ENCODE results near the gene POLR1G.
A peak's percentile ranks its signal among the peaks of the same experiment; 100 is the strongest.
"Not testable (repeated sequence)": the region's sequence is repeated elsewhere in the genome, so short reads cannot be mapped to it uniquely, and the experiment has no call there.

POLR1G gene

DNA sequence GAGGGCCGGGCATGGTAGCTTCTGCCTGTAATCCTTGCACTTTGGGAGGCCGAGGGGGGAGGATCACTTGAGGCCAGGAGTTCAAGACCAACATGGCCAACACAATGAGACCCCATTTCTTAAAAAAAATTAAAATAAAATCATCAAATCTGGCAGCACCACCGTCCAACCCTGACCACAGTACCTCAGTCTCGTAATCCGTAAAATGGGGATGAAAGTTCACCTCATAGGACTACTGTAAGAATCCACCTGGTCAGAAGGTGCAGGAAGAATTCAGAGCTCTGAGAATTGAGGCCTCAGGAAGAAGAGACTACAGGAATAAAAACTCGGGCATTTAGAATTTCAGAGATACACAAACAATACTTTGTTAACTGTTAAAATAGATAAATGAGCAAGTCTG, 4.6 kb upstream of the POLR1G start:
- no peak for DNase-seq

DNA sequence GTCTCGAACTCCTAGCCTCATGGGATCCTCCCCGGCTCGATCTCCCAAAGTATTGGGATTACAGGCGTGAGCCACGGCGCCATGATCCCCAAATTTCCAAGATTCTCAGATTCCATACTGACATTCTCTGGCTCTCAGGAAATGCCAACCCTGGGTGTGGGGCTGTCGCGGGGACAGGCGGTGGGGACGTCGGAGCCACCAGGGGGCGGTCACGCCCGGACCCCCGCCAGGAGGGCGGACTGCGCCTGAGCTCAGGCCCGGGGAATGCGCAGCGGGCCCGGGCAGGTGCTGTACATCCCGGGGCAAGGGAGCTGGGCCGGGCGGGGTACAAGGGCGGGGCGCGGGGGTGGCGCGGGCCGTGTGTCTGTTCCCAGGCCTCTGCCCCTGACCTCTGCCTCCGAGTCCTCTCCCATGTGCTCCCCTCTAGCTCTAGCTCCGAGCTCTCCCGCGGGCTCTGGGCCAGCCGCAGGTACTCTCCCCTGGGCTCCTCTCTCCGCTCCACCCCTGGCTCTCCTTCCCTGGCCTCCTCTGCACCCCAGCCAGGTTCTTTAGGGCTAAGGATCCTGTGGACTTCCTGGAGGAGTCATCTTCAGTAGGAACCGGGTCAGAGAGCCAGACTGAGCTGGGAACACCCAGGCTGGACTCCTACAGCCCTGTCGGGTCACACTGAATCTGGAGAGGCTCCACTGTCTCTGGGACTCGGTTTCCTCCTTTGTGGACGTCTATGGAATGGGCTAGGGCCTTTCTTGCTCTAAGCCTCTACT, 4.0 kb upstream of the POLR1G start:
- no peak for DNase-seq

DNA sequence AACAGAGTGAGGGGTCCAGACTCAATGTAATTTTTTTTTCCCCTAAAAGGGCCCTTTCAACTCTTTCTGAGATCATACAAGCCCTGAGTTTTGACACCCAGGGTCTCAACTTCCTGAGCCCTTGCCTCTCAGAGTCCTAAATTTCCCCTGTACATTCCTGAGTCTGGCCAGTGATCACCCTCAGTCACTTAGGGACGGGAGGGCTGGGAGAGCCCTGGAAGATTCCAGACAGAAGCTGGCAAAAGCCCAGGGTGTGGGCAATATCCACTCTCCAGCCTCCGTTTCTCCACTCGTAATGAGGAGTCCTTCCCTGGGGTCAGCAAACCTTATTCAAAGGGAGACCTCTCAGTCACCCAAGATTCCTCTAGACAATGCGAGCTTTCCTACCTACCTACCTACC, 3.2 kb upstream of the POLR1G start:
- no peak for DNase-seq

DNA sequence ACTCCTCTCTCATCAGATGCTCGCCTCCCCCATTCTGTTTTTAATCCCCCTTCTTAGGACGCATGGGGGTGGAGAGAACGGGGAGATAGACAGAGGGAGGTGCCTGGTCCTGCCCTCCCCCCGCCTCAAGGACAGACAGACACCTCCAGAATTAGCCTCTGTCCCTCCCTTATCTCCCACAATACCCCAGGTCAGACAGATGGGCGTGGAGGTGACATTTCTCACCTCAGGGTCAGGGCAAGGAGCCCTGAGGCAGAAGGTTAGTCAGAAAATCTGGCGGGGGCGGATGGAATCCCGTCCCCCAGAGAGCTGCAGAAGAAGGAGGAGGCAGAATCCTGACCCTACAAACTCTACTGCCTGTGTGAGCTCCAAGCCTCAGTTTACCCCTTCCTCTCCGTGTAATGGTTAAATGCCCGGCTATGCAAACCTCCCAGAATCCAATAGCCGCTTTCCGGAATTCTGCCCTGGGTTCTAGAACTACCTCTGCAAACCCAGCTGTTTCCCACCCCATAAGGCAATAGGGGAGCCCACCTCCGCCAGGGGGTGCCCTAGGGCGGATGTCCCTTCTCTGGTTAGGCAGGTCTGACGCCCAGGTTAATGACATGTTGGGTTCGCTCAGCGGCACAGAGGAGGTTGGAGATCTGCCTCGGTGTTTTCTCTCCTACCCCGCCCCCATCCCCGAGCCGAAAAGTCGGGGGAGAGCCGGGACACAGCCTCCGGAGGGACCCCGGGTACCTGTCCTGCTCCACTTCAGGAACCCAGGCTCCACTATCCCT, 2.5 kb upstream of the POLR1G start:
- DNase-seq = no peak

DNA sequence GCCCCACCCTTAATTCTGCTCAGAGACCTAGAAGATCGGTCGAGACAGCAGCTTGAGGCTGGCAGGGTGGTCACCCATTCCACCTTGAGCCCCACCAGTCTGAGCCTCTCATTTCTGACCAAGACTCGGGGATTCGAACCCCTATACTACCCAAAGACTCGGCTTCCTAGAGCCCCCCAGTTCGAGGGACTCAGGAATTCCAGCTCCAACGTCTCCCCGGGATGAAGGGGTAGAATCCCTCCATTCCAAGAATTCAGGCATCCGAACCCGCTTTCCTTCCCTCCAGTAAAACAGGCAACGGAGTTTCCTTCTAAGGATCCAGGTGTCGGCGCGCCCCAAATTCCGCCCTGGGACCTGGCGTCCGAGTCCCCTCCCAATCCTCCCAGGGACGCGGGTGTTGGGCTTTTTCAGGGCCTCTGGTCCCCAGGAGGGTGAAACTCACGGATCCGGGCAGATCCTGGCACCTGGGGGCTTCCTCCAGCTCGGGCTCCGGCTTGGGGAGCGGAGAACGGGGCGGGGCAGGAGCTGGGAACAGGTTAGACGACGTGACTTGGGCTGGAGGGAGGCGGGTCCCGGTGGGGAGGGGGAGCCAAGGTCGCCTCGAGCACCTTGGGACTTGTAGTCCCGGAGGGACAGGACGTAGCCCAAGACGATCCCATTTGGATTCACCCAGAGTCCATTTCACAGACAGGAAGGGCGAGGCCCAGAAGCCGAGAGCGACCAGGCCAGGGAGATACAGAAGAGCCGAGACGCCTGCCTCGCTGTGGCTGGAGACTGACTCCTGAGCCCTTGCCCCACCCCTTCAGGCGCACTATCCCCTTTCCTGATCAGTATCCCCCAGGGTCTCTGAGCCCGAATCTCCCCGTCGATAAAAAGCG, 1.6 kb upstream of the POLR1G start, which contains the start of gene PPP1R13L:
Gene PPP1R13L, minus strand, starts transcription at position 513 of the 878 bp plus-strand sequence. CDS start 6,751 bp downstream, outside the sequence.
- DNase-seq = peak; percentile 19

DNA sequence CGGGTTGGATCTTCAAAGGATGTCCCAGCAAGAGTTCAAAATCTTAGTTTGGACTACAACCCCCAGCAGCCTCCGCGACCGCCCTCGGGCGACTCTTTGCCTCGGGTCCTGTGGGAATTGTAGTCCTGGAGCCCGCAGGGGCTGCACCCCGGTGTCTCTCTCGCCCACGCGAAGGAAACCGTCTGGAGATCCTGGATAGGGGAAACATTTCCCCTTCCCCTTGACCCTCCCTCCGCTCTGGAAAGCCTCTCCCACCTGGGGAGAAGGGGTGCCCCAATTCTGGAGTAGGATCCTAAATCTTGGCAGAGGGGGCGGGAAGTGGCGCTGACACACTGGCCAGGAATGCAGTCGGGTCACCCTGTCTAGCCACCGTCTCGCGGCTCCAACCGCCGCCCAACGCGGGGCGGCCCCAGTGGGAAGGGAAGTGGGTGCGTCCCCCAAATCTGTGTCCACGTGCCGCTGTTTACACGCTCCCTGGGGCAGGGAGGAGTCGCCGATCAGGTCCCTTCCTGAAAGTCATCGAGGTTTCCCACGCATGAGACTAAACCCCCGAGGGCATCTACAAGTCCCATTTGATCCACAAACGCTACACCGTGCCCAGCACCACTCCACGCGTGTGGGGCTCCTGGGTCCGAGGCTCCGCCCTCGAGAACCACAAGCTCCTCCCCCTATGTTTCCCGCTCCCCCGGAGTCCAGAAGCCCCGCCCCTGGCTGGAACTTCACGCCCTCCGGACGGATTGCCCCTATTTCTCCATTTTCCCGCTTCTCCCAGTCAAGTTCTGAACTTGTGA, 814 bp upstream of the POLR1G start:
- peak; percentile 47 for DNase-seq

DNA sequence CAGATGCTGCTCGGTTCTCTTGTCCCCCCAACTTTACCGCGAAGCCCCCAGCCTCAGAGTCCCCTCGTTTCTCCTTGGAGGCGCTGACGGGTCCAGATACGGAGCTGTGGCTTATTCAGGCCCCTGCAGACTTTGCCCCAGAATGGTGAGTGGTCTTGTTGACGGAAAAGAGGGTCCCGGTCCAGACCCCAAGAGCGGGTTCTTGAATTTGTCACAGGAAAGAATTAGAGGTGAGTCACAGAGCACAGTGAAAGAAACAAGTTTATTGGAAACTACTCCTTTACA, 589 bp downstream of the POLR1G start:
- no peak for DNase-seq

DNA sequence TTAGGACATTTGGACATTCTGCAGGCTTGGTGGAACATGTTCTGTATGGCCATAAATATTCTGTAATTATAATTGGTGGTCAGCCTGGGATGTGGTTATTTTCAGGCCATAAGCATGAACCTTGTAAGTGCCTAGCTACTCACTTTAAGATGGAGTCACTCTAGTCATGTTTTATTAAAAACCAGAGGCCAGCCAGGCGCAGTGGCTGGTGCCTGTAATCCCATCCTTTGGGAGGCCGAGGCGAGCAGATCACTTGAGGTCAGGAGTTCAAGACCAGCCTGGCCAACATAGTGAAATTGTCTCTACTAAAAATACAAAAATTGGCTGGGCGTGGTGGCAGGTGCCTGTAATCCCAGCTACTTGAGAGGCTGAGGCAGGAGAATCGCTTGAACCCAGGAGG, 1.1 kb downstream of the POLR1G start:
- DNase-seq = not testable (repeated sequence)

DNA sequence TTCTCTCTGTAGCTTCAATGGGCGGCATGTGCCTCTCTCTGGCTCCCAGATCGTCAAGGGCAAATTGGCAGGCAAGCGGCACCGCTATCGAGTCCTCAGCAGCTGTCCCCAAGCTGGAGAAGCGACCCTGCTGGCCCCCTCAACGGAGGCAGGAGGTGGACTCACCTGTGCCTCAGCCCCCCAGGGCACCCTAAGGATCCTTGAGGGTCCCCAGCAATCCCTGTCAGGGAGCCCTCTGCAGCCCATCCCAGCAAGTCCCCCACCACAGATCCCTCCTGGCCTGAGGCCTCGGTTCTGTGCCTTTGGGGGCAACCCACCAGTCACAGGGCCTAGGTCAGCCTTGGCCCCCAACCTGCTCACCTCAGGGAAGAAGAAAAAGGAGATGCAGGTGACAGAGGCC, 1.7 kb downstream of the POLR1G start:
- DNase-seq = no peak

DNA sequence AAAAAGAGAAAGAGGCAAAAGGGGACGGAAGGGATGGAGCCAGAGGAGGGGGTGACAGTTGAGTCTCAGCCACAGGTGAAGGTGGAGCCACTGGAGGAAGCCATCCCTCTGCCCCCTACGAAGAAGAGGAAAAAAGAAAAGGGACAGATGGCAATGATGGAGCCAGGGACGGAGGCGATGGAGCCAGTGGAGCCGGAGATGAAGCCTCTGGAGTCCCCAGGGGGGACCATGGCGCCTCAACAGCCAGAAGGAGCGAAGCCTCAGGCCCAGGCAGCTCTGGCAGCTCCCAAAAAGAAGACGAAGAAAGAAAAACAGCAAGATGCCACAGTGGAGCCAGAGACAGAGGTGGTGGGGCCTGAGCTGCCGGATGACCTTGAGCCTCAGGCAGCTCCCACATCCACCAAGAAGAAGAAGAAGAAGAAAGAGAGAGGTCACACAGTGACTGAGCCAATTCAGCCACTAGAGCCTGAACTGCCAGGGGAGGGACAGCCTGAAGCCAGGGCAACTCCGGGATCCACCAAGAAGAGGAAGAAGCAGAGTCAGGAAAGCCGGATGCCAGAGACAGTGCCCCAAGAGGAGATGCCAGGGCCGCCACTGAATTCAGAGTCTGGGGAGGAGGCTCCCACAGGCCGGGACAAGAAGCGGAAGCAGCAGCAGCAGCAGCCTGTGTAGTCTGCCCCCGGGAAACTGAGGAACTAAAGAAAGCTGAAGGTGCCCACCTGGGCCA, 2.5 kb downstream of the POLR1G start:
- DNase-seq = no peak

DNA sequence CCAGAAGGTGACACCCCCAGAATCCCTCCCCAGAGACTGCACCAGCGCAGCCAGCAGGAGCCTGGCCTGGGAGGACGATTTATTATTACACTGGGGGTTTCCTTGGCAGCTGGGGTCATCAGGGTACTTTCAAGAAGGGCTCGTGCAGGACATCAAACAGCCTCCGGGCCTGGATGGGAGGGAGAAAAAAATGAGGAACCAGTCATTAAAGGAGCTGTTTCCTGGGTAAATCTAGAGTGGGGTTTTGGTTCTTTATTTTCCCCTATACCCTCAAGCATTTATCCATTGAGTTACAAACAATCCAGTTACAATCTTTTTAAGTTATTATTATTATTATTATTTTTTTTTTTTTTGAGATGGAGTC, 3.1 kb downstream of the POLR1G start:
- no peak for DNase-seq

DNA sequence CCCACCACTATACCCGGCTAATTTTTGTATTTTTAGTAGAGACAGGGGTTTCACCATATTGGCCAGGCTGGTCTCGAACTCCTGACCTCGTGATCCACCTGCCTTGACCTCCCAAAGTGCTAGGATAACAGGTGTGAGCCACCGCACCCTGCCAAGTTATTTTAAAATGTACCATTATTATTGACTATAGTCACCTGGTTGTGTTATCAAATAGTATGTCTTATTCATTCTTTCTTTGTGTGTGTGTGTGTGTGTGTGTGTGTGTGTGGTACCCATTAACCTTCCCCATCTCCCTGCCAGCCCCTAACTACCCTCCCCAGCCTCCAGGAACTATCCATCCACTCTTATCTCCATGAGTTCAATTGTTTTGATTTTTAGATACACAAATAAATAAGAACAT, 3.9 kb downstream of the POLR1G start:
- not testable (repeated sequence) for DNase-seq

DNA sequence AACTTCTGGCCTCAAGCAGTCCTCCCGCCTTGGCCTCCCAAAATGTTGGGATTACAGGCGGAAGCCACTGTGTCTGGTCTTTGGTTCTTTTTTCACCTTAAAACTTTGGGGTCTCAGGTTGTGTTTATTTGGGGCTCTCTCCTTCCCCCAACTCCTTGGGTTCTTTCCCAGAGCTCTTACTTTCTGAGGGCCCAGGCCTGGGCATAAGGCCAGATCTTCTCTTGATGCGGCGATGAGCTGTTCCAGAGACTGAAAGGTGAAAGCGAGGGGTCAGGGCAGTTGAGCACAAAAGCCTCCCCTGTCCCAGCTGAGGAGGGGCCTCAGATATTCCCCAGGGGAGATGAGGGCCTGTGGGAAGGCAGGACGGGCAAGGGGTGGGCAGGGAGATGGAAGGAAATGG, 7.1 kb downstream of the POLR1G start:
- no peak for DNase-seq

DNA sequence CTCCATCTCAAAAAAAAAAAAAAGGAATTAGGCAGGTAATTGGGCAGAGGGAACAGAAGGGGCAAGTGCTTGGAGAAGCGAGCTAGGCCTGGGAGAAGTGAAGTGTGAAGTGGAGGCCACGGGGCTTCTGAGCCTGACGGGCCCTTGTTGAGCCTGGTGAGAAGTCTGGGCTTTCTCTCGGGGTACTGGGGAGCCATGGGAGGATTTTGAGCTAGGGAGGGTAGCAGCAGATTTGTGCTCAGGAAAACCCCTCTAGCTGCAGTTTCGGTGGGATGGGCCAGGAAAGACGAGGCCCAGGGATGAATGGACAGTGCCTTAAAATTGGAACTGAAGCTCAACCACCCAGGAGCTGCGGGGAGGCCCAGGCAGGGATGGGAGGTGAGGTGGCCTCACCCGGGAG, 8.0 kb downstream of the POLR1G start:
- DNase-seq = no peak

DNA sequence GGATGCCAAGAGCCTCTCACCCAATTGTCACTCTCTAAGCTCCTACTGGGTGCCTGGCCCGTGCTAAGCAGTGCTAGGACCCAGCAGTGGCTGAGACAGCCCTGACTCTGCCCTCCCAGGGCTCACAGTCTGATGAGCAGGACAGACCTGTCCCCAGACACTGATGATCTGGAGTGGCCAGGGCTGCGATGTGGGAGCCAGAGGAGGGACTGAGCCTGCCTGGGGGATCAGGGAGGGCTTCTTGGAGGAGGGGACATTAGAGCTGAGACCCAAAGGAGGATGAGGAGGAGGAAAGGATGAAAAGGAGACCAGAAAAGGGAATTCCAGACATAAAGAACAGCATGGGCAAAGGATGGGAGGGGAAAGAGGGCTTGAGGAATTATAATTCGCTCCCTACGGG, 10.7 kb downstream of the POLR1G start:
- no peak for DNase-seq

DNA sequence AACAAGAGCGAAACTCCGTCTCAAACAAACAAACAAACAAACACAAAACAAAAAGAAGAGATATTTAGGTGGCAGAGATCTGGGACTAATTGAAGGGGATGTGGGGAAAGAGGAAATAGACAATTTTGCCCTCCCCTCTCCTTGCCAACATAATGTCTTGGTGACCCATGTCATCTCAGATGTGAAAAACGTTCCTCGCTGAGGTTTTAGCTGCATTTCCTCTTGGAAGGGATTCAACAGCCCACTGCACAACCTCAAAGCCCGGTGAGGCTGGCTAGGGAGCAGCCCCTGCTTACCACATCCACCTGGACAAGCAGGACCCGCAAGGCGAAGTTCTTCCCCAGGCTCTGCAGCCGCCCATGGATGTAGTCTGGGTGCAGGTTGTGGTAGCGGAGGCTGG, 12.4 kb downstream of the POLR1G start:
- DNase-seq = no peak

DNA sequence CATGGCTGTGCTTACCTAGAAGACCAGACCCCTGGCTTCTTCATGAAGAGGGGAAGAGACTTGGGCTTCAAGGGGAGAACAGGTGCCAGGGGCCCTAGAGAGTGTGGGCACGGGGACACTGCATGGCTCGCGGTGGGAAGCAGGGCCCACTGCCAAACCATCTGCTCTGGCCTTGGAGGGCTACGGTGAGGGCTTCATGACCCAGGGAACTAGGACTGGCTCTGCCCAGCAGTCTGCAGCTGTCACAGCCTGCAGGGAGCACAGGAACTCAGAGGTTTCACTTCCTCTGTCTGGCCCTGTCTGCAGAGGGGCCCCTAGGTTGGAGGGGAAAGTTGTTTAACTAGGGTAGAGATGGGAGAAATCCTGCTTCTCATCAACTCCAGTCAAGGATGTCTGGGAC, 13.0 kb downstream of the POLR1G start:
- no peak for DNase-seq

DNA sequence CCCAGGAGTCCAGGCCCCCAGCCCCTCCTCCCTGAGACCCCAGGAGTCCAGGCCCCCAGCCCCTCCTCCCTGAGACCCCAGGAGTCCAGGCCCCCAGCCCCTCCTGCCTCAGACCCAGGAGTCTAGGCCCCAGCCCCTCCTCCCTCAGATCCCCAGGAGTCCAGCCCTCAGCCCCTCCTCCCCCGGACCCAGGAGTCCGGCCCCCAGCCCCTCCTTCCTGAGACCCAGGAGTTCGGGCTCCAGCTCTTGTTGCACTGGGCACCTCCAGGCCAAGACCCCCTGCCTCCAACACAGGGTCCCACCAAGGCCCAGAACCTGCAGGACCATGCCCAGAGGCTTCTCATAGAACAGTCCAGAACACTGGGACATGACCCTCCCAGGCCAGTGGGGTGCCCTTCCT, 13.5 kb downstream of the POLR1G start:
- DNase-seq = no peak

DNA sequence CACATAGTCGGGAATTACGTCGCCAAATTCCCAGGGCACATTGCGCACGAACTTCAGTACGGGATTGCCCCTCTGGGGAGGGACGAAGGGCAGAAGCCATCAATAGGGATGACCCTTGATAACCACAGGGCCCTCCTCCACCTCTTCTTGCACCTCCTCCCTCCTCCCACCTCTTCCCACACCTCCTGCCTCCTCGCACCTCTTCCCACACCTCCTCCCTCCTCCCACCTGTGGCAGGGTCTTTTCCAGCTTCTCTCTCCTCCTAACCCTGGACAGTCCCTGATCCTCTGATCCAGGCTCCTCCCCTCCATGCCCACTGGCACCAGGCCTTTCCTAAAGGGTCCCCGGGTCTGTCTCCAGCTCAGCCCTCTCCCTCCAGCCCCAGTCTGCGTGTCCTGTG, 13.9 kb downstream of the POLR1G start:
- DNase-seq = no peak

DNA sequence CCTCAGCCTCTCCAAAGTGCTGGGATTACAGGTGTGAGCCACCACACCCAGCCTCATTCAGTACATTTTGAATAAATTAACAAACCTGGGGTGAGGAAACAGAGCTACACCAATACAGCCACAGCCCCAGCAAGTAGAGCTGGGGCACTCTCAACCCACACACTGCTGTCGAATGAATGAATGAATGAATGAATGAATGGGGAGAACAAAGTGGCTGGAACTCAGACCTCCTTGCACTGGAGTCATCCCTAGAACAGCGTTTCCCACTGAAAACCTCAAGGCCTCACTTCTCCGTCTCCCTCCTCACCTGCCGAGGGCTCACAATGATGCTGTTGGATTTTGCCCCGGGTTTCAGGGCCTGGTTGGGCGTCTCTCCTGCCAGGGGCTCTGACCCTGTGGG, 14.4 kb downstream of the POLR1G start:
- DNase-seq = no peak

DNA sequence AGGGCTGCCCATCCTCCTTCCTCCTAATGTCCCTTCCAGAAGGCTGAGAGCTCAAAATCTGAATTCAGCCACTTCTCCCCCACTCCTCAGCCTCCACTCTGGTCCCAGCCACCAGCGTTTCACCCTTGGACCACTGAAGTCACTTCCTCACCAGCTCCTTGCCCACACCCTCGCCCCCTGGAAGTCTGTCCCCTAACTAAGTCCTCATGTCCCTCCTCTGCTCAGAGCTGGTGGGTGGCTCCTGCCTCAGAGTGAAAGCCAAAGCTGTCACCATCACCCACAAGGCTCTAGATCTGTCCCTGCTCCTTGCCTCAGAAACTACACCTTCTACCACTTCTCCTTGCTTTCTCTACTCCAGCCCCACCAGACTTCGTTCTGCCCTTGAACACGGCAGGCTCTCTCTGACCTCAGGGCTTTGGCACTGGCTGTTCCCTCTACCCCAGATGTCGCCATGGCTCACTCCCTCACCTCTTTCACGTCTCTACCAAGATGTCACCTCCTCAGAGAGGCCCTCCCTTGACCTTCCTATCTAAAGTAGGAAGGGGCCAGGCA, 15.6 kb downstream of the POLR1G start:
- DNase-seq = no peak

DNA sequence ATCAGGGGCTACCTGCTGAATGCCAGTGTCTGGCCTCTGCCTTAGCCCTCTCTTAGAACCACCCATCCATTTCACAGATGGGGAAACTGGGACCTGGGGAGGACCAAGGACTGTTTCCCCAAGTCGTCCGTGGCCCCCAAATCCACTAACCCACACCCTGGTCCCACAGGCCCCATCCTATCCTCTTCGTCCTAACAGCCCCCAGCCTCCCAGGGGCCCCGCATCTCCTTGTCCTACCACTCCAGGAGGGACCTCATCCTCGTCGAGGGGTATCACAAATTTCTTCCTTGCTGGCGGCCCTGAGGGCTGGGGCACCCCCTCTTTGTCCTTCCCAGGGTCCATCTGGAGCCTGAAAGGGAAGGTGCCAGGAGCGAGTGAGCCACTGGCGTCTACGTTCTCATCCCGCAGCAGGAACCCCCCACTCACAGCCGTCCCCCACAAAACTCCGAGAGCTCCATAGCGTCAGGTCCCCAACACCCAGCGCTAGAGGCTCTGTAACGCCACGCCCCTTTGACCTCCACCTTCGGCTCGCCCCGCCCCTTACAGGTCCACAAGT, 16.7 kb downstream of the POLR1G start:
- no peak for DNase-seq
